Fibroblast of lung (primary cell): ENCODE results near the gene BTG1.

Source experiments
- EZH2 ChIP-seq: IDR thresholded peaks from 2 replicates; pipeline ENCODE4 v1.5.1; 2012; ENCODE audit warnings: low read length, control low read depth, mild to moderate bottlenecking; ENCODE audit errors: missing control alignments
- TF ChIP-seq, protein P1 (sequence below), 2 donors: IDR thresholded peaks in 1 of 2; conservative IDR thresholded peaks in 1 of 2; 1 replicate in 1 of 2; 2 replicates in 1 of 2; pipeline ENCODE4 v1.5.1; 2011 to 2012; ENCODE audit warnings: low read length in 2 of 2, control low read depth in 1 of 2, inconsistent platforms in 1 of 2, low read depth in 1 of 2, mild to moderate bottlenecking in 1 of 2

GRCh38 chr12:92170050-92170449, 24.4 kb upstream of the BTG1 start:
- TF ChIP-seq, protein P1, sequence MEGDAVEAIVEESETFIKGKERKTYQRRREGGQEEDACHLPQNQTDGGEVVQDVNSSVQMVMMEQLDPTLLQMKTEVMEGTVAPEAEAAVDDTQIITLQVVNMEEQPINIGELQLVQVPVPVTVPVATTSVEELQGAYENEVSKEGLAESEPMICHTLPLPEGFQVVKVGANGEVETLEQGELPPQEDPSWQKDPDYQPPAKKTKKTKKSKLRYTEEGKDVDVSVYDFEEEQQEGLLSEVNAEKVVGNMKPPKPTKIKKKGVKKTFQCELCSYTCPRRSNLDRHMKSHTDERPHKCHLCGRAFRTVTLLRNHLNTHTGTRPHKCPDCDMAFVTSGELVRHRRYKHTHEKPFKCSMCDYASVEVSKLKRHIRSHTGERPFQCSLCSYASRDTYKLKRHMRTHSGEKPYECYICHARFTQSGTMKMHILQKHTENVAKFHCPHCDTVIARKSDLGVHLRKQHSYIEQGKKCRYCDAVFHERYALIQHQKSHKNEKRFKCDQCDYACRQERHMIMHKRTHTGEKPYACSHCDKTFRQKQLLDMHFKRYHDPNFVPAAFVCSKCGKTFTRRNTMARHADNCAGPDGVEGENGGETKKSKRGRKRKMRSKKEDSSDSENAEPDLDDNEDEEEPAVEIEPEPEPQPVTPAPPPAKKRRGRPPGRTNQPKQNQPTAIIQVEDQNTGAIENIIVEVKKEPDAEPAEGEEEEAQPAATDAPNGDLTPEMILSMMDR (conservative IDR thresholded peaks at IDR 0.05 in 1 of 2, IDR thresholded peaks at IDR 0.05 in 1 of 2; ENCODE audit: low read depth in 1 of 2, low read length in 2 of 2): no peak
- TF ChIP-seq EZH2: no peak
